ENCODE data around the gene C10orf71. TPM values are rescaled to one million over a fixed set of nuclear protein-coding genes. Genes with fewer than 3 reads are reported as not detected.

The C10orf71 gene
- total RNA-seq, 1 donor from 2014 or later, result 1.8 TPM

GRCh38 chr10:49333192-49333591 lies 34.2 kb downstream of the C10orf71 start:
- DNase-seq (ENCODE audit: low read depth), result no peak

GRCh38 chr10:49334964-49335363 lies 36.0 kb downstream of the C10orf71 start:
- no peak for DNase-seq (ENCODE audit: low read depth)

GRCh38 chr10:49335364-49335972 lies 36.5 kb downstream of the C10orf71 start:
- no peak for DNase-seq (ENCODE audit: low read depth)

GRCh38 chr10:49338604-49339003 lies 39.6 kb downstream of the C10orf71 start:
- no peak for DNase-seq (ENCODE audit: low read depth)

GRCh38 chr10:49344840-49345239 lies 45.9 kb downstream of the C10orf71 start:
- no peak for DNase-seq (ENCODE audit: low read depth)

- DNase-seq (ENCODE audit: low read depth), result no peak
These were observed 48.4 kb downstream of the C10orf71 start for GRCh38 chr10:49347342-49347741.

GRCh38 chr10:49347827-49348226 lies 48.9 kb downstream of the C10orf71 start:
- no peak for DNase-seq (ENCODE audit: low read depth)

GRCh38 chr10:49348593-49348992 lies 49.6 kb downstream of the C10orf71 start:
- no peak for DNase-seq (ENCODE audit: low read depth)

- DNase-seq (ENCODE audit: low read depth), result no peak
These were observed 50.4 kb downstream of the C10orf71 start for GRCh38 chr10:49349390-49349789.

- DNase-seq (ENCODE audit: low read depth), result no peak
These were observed 51.2 kb downstream of the C10orf71 start for GRCh38 chr10:49350138-49350537.

GRCh38 chr10:49350846-49351532 lies 52.0 kb downstream of the C10orf71 start:
- DNase-seq (ENCODE audit: low read depth), result no peak

GRCh38 chr10:49351669-49352068 lies 52.7 kb downstream of the C10orf71 start:
- no peak for DNase-seq (ENCODE audit: low read depth)

- DNase-seq (ENCODE audit: low read depth), result no peak
These were observed 53.4 kb downstream of the C10orf71 start for GRCh38 chr10:49352323-49352722.

GRCh38 chr10:49353026-49353894 lies 54.3 kb downstream of the C10orf71 start:
- no peak for DNase-seq (ENCODE audit: low read depth)

GRCh38 chr10:49353895-49354566 lies 55.1 kb downstream of the C10orf71 start:
- DNase-seq (ENCODE audit: low read depth), result no peak

GRCh38 chr10:49354593-49354992 lies 55.6 kb downstream of the C10orf71 start:
- DNase-seq (ENCODE audit: low read depth), result no peak

- DNase-seq (ENCODE audit: low read depth), result no peak
These were observed 56.3 kb downstream of the C10orf71 start for GRCh38 chr10:49355221-49355620.

- no peak for DNase-seq (ENCODE audit: low read depth)
These were observed 57.2 kb downstream of the C10orf71 start for GRCh38 chr10:49356181-49356580.

- DNase-seq (ENCODE audit: low read depth), result no peak
These were observed 58.0 kb downstream of the C10orf71 start for GRCh38 chr10:49356944-49357343.

- no peak for DNase-seq (ENCODE audit: low read depth)
These were observed 58.9 kb downstream of the C10orf71 start for GRCh38 chr10:49357910-49358309.

Measured in myocyte (in vitro differentiated cells).